ENCODE results near the gene LMAN2L.

- TF ChIP-seq CTCF (IDR thresholded peaks at IDR 0.05) = no peak
- no peak for TF ChIP-seq POLR2AphosphoS5 (IDR thresholded peaks at IDR 0.05)
Observed at GRCh38 chr2:96734880-96735583, 4.8 kb downstream of the LMAN2L start.
